Ishikawa (cell line): ENCODE data around the gene RTN4RL1.

Experiments
- CEBPB ChIP-seq: IDR thresholded peaks from 2 replicates; pipeline ENCODE4 v1.6.1; 2012
- CREB1 ChIP-seq: IDR thresholded peaks from 2 replicates; pipeline ENCODE4 v1.6.1; 2012; ENCODE audit warnings: low read depth
- EGR1 ChIP-seq: IDR thresholded peaks from 2 replicates; pipeline ENCODE4 v1.6.1; 2012
- EP300 ChIP-seq: IDR thresholded peaks from 2 replicates; pipeline ENCODE4 v1.6.1; 2012; ENCODE audit warnings: borderline replicate concordance
- FOXM1 ChIP-seq: IDR thresholded peaks from 2 replicates; pipeline ENCODE4 v1.6.1; 2012; ENCODE audit warnings: low read depth, borderline replicate concordance
- MAX ChIP-seq: IDR thresholded peaks from 2 replicates; pipeline ENCODE4 v1.6.1; 2012
- NFIC ChIP-seq: IDR thresholded peaks from 2 replicates; pipeline ENCODE4 v1.6.1; 2012
- RAD21 ChIP-seq: IDR thresholded peaks from 2 replicates; pipeline ENCODE4 v1.6.1; 2012; ENCODE audit warnings: low read depth
- REST ChIP-seq: IDR thresholded peaks from 2 replicates; pipeline ENCODE4 v1.6.1; 2012; ENCODE audit warnings: low read depth, mild to moderate bottlenecking
- TAF1 ChIP-seq: IDR thresholded peaks from 2 replicates; pipeline ENCODE4 v1.6.1; 2012; ENCODE audit warnings: low read depth, mild to moderate bottlenecking
- TCF12 ChIP-seq: IDR thresholded peaks from 2 replicates; pipeline ENCODE4 v1.6.1; 2012; ENCODE audit warnings: low read depth
- TEAD4 ChIP-seq: IDR thresholded peaks from 2 replicates; pipeline ENCODE4 v1.6.1; 2012
- USF1 ChIP-seq: IDR thresholded peaks from 2 replicates; pipeline ENCODE4 v1.6.1; 2012
- YY1 ChIP-seq: IDR thresholded peaks from 2 replicates; pipeline ENCODE4 v1.6.1; 2012; ENCODE audit warnings: low read depth
- ZBTB7A ChIP-seq: IDR thresholded peaks from 2 replicates; pipeline ENCODE4 v1.6.1; 2012; ENCODE audit warnings: low read depth

Gene RTN4RL1

GRCh38 chr17:1942066-1942365, 83.1 kb downstream of the RTN4RL1 start:
- TF ChIP-seq TCF12, result no peak

GRCh38 chr17:1941272-1942065, 83.7 kb downstream of the RTN4RL1 start:
- no peak for TF ChIP-seq EGR1
- no peak for TF ChIP-seq FOXM1
- TF ChIP-seq ZBTB7A, result no peak
- TF ChIP-seq REST, result no peak
- no peak for TF ChIP-seq EP300
- TF ChIP-seq USF1, result no peak
- no peak for TF ChIP-seq CEBPB

- TF ChIP-seq YY1, result no peak
- TF ChIP-seq CREB1, result no peak
- no peak for TF ChIP-seq NFIC
- TF ChIP-seq CEBPB, result no peak
- no peak for TF ChIP-seq TEAD4
- no peak for TF ChIP-seq REST
- TF ChIP-seq EP300, result no peak
- no peak for TF ChIP-seq RAD21
- no peak for TF ChIP-seq TAF1
- no peak for TF ChIP-seq USF1
- no peak for TF ChIP-seq MAX
- no peak for TF ChIP-seq EGR1
- no peak for TF ChIP-seq FOXM1
- TF ChIP-seq TCF12, result no peak
- TF ChIP-seq ZBTB7A, result no peak
Observed at GRCh38 chr17:1940810-1941185, 84.3 kb downstream of the RTN4RL1 start.

- TF ChIP-seq YY1 (no peak), ZBTB7A (no peak), EGR1 (no peak), TEAD4 (no peak), TCF12 (no peak), MAX (no peak), CREB1 (no peak), FOXM1 (no peak), TAF1 (no peak)
Observed at GRCh38 chr17:1939981-1940809, 84.9 kb downstream of the RTN4RL1 start.

GRCh38 chr17:1937461-1937860, 87.7 kb downstream of the RTN4RL1 start:
- TF ChIP-seq MAX (no peak), TEAD4 (no peak), REST (no peak), ZBTB7A (no peak), TCF12 (no peak), EP300 (no peak), USF1 (no peak)
